ENCODE results near the gene MFSD12.
A peak's percentile ranks its signal among the peaks of the same experiment; 100 is the strongest.
"Not testable (repeated sequence)": the region's sequence is repeated elsewhere in the genome, so short reads cannot be mapped to it uniquely, and the experiment has no call there.

The MFSD12 gene

GRCh38 chr19:3512562-3513228 lies 44.7 kb downstream of the MFSD12 start:
- in situ Hi-C loops (cut with HindIII; ENCODE audit: low sequenced_read_pairs) = no loop called here
- TF ChIP-seq CTCF (IDR thresholded peaks at IDR 0.05; ENCODE audit: low read depth, low read length, missing control alignments) = no peak

GRCh38 chr19:3511506-3512251 lies 45.7 kb downstream of the MFSD12 start:
- no peak overlapping the region for H3K4me3 ChIP-seq (ENCODE audit: low read depth, low read length)
- in situ Hi-C loops (cut with HindIII; ENCODE audit: low sequenced_read_pairs) = no loop called here
- no peak for TF ChIP-seq CTCF (IDR thresholded peaks at IDR 0.05; ENCODE audit: low read depth, low read length, missing control alignments)
- no peak for DNase-seq (ENCODE audit: low read depth)

More at GRCh38 chr19:3512562-3513228, 44.7 kb downstream of the MFSD12 start:
- no peak for DNase-seq (ENCODE audit: low read depth)
- H3K4me3 ChIP-seq (ENCODE audit: low read depth, low read length) = no peak overlapping the region

GRCh38 chr19:3510727-3511126 lies 46.7 kb downstream of the MFSD12 start:
- TF ChIP-seq CTCF (IDR thresholded peaks at IDR 0.05; ENCODE audit: low read depth, low read length, missing control alignments) = no peak
- H3K4me3 ChIP-seq (ENCODE audit: low read depth, low read length) = no peak overlapping the region
- no peak for DNase-seq (ENCODE audit: low read depth)
- in situ Hi-C loops (cut with HindIII; ENCODE audit: low sequenced_read_pairs) = no loop called here

GRCh38 chr19:3509566-3509989 lies 47.8 kb downstream of the MFSD12 start:
- no peak overlapping the region for H3K4me3 ChIP-seq (ENCODE audit: low read depth, low read length)
- no peak for TF ChIP-seq CTCF (IDR thresholded peaks at IDR 0.05; ENCODE audit: low read depth, low read length, missing control alignments)
- in situ Hi-C loops (cut with HindIII; ENCODE audit: low sequenced_read_pairs) = no loop called here
- no peak for DNase-seq (ENCODE audit: low read depth)

GRCh38 chr19:3508771-3509535 lies 48.4 kb downstream of the MFSD12 start:
- no peak for DNase-seq (ENCODE audit: low read depth)
- TF ChIP-seq CTCF (IDR thresholded peaks at IDR 0.05; ENCODE audit: low read depth, low read length, missing control alignments) = no peak
- in situ Hi-C loops (cut with HindIII; ENCODE audit: low sequenced_read_pairs) = no loop called here
- H3K4me3 ChIP-seq (ENCODE audit: low read depth, low read length) = no peak overlapping the region

GRCh38 chr19:3508121-3508661 lies 49.2 kb downstream of the MFSD12 start:
- peak overlapping the region; percentile 87 for H3K4me3 ChIP-seq (ENCODE audit: low read depth, low read length)
- in situ Hi-C loops (cut with HindIII; ENCODE audit: low sequenced_read_pairs); DNase-seq (ENCODE audit: low read depth): not testable (repeated sequence)

Measured in astrocyte of the cerebellum (primary cell).